Hepatic stellate cell (primary cell): ENCODE data around the gene RBM20.
A peak's percentile ranks its signal among the peaks of the same experiment; 100 is the strongest.
"Not testable (repeated sequence)": the region's sequence is repeated elsewhere in the genome, so short reads cannot be mapped to it uniquely, and the experiment has no call there.

ENCODE experiments used
- DNase-seq: peaks from one replicate; pipeline ENCODE4 v3.0.0; 2011; ENCODE audit warnings: low spot score

The RBM20 gene

GRCh38 chr10:110764378-110764777, 120.2 kb downstream of the RBM20 start:
- no peak for DNase-seq

GRCh38 chr10:110764793-110765512, 120.8 kb downstream of the RBM20 start:
- DNase-seq, result no peak

GRCh38 chr10:110765513-110766319, 121.6 kb downstream of the RBM20 start:
- DNase-seq, result no peak

- not testable (repeated sequence) for DNase-seq
Observed at GRCh38 chr10:110767601-110768000, 123.5 kb downstream of the RBM20 start.

- no peak for DNase-seq
Observed at GRCh38 chr10:110770243-110770642, 126.1 kb downstream of the RBM20 start.

GRCh38 chr10:110771486-110771885, 127.3 kb downstream of the RBM20 start:
- DNase-seq, result no peak

GRCh38 chr10:110771991-110772390, 127.9 kb downstream of the RBM20 start:
- no peak for DNase-seq

- no peak for DNase-seq
Observed at GRCh38 chr10:110772454-110773025, 128.4 kb downstream of the RBM20 start.

- DNase-seq, result no peak
Observed at GRCh38 chr10:110773693-110774068, 129.5 kb downstream of the RBM20 start.

- peak; percentile 78 for DNase-seq
Observed at GRCh38 chr10:110774069-110775019, 130.2 kb downstream of the RBM20 start.

- no peak for DNase-seq
Observed at GRCh38 chr10:110775020-110775375, 130.9 kb downstream of the RBM20 start.

- no peak for DNase-seq
Observed at GRCh38 chr10:110775406-110775805, 131.3 kb downstream of the RBM20 start.

- DNase-seq, result no peak
Observed at GRCh38 chr10:110777017-110777416, 132.9 kb downstream of the RBM20 start.

- DNase-seq, result no peak
Observed at GRCh38 chr10:110777661-110778060, 133.5 kb downstream of the RBM20 start.

- no peak for DNase-seq
Observed at GRCh38 chr10:110778211-110778610, 134.1 kb downstream of the RBM20 start.

GRCh38 chr10:110779489-110779888, 135.4 kb downstream of the RBM20 start:
- DNase-seq, result no peak

GRCh38 chr10:110780704-110781103, 136.6 kb downstream of the RBM20 start:
- no peak for DNase-seq

GRCh38 chr10:110781139-110781538, 137.0 kb downstream of the RBM20 start:
- DNase-seq, result no peak

- no peak for DNase-seq
Observed at GRCh38 chr10:110782616-110783015, 138.5 kb downstream of the RBM20 start.

GRCh38 chr10:110783509-110784107, 139.5 kb downstream of the RBM20 start:
- peak; percentile 21 for DNase-seq

- no peak for DNase-seq
Observed at GRCh38 chr10:110784198-110784597, 140.1 kb downstream of the RBM20 start.

GRCh38 chr10:110786172-110786571, 142.0 kb downstream of the RBM20 start:
- no peak for DNase-seq
